Parathyroid adenoma (tissue), 2 donors: Measurements from ENCODE around the gene NBAS.

Experiments used
- H2AFZ ChIP-seq: fragments of 300-600 bp; sonication (generic); one replicate; pipeline ENCODE4 v1.7.0; 2017; ENCODE audit warnings: antibody characterized with exemption, mild to moderate bottlenecking
- H3K27ac ChIP-seq: fragments of 300-600 bp; sonication (generic); one replicate; pipeline ENCODE4 v1.7.0; 2017
- H3K27me3 ChIP-seq: fragments of 300-600 bp; sonication (generic); one replicate; pipeline ENCODE4 v1.7.0; 2017; ENCODE audit warnings: low read length; ENCODE audit not compliant: control insufficient read depth, insufficient read depth
- H3K36me3 ChIP-seq: fragments of 300-600 bp; sonication (generic); one replicate; pipeline ENCODE4 v1.7.0; 2017; ENCODE audit warnings: low read length; ENCODE audit not compliant: control insufficient read depth, insufficient read depth
- H3K4me1 ChIP-seq: fragments of 300-600 bp; sonication (generic); one replicate; pipeline ENCODE4 v1.7.0; 2017; ENCODE audit warnings: control low read depth
- H3K4me2 ChIP-seq: fragments of 300-600 bp; sonication (generic); one replicate; pipeline ENCODE4 v1.7.0; 2017; ENCODE audit warnings: low read length
- H3K4me3 ChIP-seq: fragments of 300-600 bp; sonication (generic); one replicate; pipeline ENCODE4 v1.7.0; 2017; ENCODE audit warnings: low read depth, low read length
- H3K79me2 ChIP-seq: fragments of 300-600 bp; sonication (generic); one replicate; pipeline ENCODE4 v1.7.0; 2017; ENCODE audit warnings: control low read depth
- H3K9ac ChIP-seq: fragments of 300-600 bp; sonication (generic); one replicate; pipeline ENCODE4 v1.7.0; 2017; ENCODE audit warnings: mild to moderate bottlenecking
- H3K9me3 ChIP-seq: fragments of 300-600 bp; sonication (generic); one replicate; pipeline ENCODE4 v1.7.0; 2017; ENCODE audit warnings: low read length; ENCODE audit not compliant: control insufficient read depth
- CTCF ChIP-seq: fragments of 300-600 bp; sonication (generic); IDR thresholded peaks from one replicate; pipeline ENCODE4 v1.7.0; 2017; ENCODE audit warnings: antibody characterized with exemption, mild to moderate bottlenecking
- donor health status: primary hyperparathyroidism.

NBAS gene

GRCh38 chr2:15195813-15196212 lies 365.3 kb downstream of the NBAS start:
- H2AFZ ChIP-seq = no peak overlapping the region
- no peak for TF ChIP-seq CTCF
- H3K36me3 ChIP-seq = no peaks in the 10 kb centered on the region
- H3K9me3 ChIP-seq = no peaks in the 10 kb centered on the region
- H3K9ac ChIP-seq = no peak overlapping the region
- H3K27me3 ChIP-seq = no peaks in the 10 kb centered on the region
- no peak overlapping the region for H3K27ac ChIP-seq
- no peak overlapping the region for H3K4me2 ChIP-seq
- no peaks in the 10 kb centered on the region for H3K79me2 ChIP-seq
- H3K4me1 ChIP-seq = no peaks in the 10 kb centered on the region
- no peak overlapping the region for H3K4me3 ChIP-seq

- H3K27ac ChIP-seq = no peak overlapping the region
- H3K79me2 ChIP-seq = no peaks in the 10 kb centered on the region
- TF ChIP-seq CTCF = no peak
- no peak overlapping the region for H2AFZ ChIP-seq
- H3K9me3 ChIP-seq = no peaks in the 10 kb centered on the region
- no peaks in the 10 kb centered on the region for H3K27me3 ChIP-seq
- no peak overlapping the region for H3K9ac ChIP-seq
- no peak overlapping the region for H3K4me2 ChIP-seq
- H3K4me3 ChIP-seq = no peak overlapping the region
- H3K4me1 ChIP-seq = no peaks in the 10 kb centered on the region
- H3K36me3 ChIP-seq = no peaks in the 10 kb centered on the region
Observed at GRCh38 chr2:15191789-15192188, 369.3 kb downstream of the NBAS start.

GRCh38 chr2:15189216-15189615 lies 371.9 kb downstream of the NBAS start:
- no peaks in the 10 kb centered on the region for H3K79me2 ChIP-seq
- no peaks in the 10 kb centered on the region for H3K4me1 ChIP-seq
- no peak overlapping the region for H3K4me2 ChIP-seq
- no peak overlapping the region for H3K27ac ChIP-seq
- no peaks in the 10 kb centered on the region for H3K27me3 ChIP-seq
- H2AFZ ChIP-seq = no peak overlapping the region
- TF ChIP-seq CTCF = no peak
- no peaks in the 10 kb centered on the region for H3K36me3 ChIP-seq
- no peak overlapping the region for H3K9ac ChIP-seq
- no peaks in the 10 kb centered on the region for H3K9me3 ChIP-seq
- H3K4me3 ChIP-seq = no peak overlapping the region

- Histone ChIP-seq H3K9ac (no peak overlapping the region), H3K27me3 (no peaks in the 10 kb centered on the region), H2AFZ (no peak overlapping the region), H3K4me1 (no peaks in the 10 kb centered on the region), H3K9me3 (no peaks in the 10 kb centered on the region), H3K36me3 (no peaks in the 10 kb centered on the region), H3K4me3 (no peak overlapping the region), H3K27ac (no peak overlapping the region), H3K79me2 (no peaks in the 10 kb centered on the region), H3K4me2 (no peak overlapping the region)
- no peak for TF ChIP-seq CTCF
Observed at GRCh38 chr2:15187702-15188101, 373.4 kb downstream of the NBAS start.

GRCh38 chr2:15186118-15186517 lies 375.0 kb downstream of the NBAS start:
- no peak overlapping the region for H3K4me2 ChIP-seq

More at GRCh38 chr2:15186118-15186517, 375.0 kb downstream of the NBAS start:
- Histone ChIP-seq H3K4me1 (no peaks in the 10 kb centered on the region), H3K27ac (no peak overlapping the region), H3K9ac (no peak overlapping the region), H3K36me3 (no peaks in the 10 kb centered on the region), H3K9me3 (no peaks in the 10 kb centered on the region), H2AFZ (no peak overlapping the region), H3K27me3 (no peaks in the 10 kb centered on the region), H3K4me3 (no peak overlapping the region), H3K79me2 (no peaks in the 10 kb centered on the region)
- no peak for TF ChIP-seq CTCF
